Testis (tissue), 2 donors: ENCODE results near the gene SCEL.

ENCODE experiments used
- CTCF ChIP-seq, 3 experiments: fragments of 450-650 bp in 2 of 3; fragments of 200-600 bp in 1 of 3; sonication (generic) in 1 of 3; IDR thresholded peaks; one replicate each; pipeline ENCODE4 v1.5.1; 2016 to 2019; ENCODE audit warnings: antibody characterized with exemption in 3 of 3, mild to moderate bottlenecking in 2 of 3, moderate library complexity in 1 of 3
- POLR2A ChIP-seq: fragments of 450-650 bp; IDR thresholded peaks from one replicate; pipeline ENCODE4 v1.6.1; 2017; ENCODE audit warnings: antibody characterized with exemption, mild to moderate bottlenecking, moderate library complexity

DNA sequence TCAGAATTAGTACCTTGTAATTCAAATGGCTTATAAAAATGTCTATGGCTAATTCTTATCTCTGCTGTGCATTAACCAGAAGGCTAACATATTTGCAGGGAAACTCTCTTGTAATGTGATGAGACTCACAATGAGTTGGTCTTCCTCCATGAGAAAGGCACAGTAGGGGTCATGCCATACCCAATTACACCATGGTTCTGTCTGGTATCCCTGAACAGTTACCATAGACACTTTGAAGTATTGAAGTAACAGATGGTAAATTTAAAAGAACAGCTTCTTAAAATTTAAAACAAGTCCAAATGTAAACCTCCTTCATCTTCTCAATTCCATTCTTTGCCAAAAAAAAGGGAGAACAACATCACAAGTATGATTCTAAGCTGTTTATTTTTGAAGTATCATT lies 139.3 kb downstream of the SCEL start:
- TF ChIP-seq CTCF (IDR thresholded peaks at IDR 0.05) (no peak), POLR2A (no peak)
